GM18502 (cell line): ENCODE results near the gene RPL13.

Experiments
- ATAC-seq: cut with Tn5 transposase; IDR thresholded peaks from one replicate; pipeline ENCODE4 v1.9.1; 2021; ENCODE audit warnings: mild to moderate bottlenecking; ENCODE audit not compliant: unreplicated experiment, poor library complexity

The RPL13 gene

GRCh38 chr16:89544713-89545043 lies 15.8 kb upstream of the RPL13 start:
- no peak for ATAC-seq

- ATAC-seq: no peak
Observed at GRCh38 chr16:89545044-89545830, 15.2 kb upstream of the RPL13 start.

GRCh38 chr16:89545831-89546574 lies 14.5 kb upstream of the RPL13 start:
- ATAC-seq: no peak

- ATAC-seq: no peak
Observed at GRCh38 chr16:89546781-89547180, 13.7 kb upstream of the RPL13 start.

- no peak for ATAC-seq
Observed at GRCh38 chr16:89547291-89547690, 13.2 kb upstream of the RPL13 start.

GRCh38 chr16:89547860-89548259 lies 12.6 kb upstream of the RPL13 start:
- ATAC-seq: no peak

- ATAC-seq: no peak
Observed at GRCh38 chr16:89548344-89549006, 12.0 kb upstream of the RPL13 start.

- ATAC-seq: no peak
Observed at GRCh38 chr16:89549007-89549700, 11.3 kb upstream of the RPL13 start.

GRCh38 chr16:89550421-89551007 lies 10.0 kb upstream of the RPL13 start:
- no peak for ATAC-seq

- ATAC-seq: no peak
Observed at GRCh38 chr16:89552329-89552728, 8.2 kb upstream of the RPL13 start.

GRCh38 chr16:89552913-89553312 lies 7.6 kb upstream of the RPL13 start:
- no peak for ATAC-seq

- ATAC-seq: no peak
Observed at GRCh38 chr16:89553733-89554132, 6.7 kb upstream of the RPL13 start.

- ATAC-seq: no peak
Observed at GRCh38 chr16:89554343-89554742, 6.1 kb upstream of the RPL13 start.

GRCh38 chr16:89555265-89555664 lies 5.2 kb upstream of the RPL13 start:
- ATAC-seq: no peak

- no peak for ATAC-seq
Observed at GRCh38 chr16:89555780-89556179, 4.7 kb upstream of the RPL13 start.

GRCh38 chr16:89556750-89557689 lies 3.5 kb upstream of the RPL13 start:
- ATAC-seq: no peak

GRCh38 chr16:89557690-89558490 lies 2.6 kb upstream of the RPL13 start:
- no peak for ATAC-seq

GRCh38 chr16:89561142-89561883 lies 831 bp downstream of the RPL13 start:
- ATAC-seq: no peak
